Mesendoderm (in vitro differentiated cells): ENCODE measurements around the gene THRAP3.

Experiments used
- DNase-seq: peaks from one replicate; pipeline ENCODE4 v3.0.0; 2013
- H2AK5ac ChIP-seq: 2 replicates; pipeline ENCODE4 v1.6.1; 2013; ENCODE audit warnings: low read length, inconsistent platforms
- H2BK120ac ChIP-seq: 2 replicates; pipeline ENCODE4 v1.6.1; 2013; ENCODE audit warnings: low read depth, mild to moderate bottlenecking, low read length, moderate library complexity, mixed read lengths
- H2BK15ac ChIP-seq: replicated peaks from 2 replicates; pipeline ENCODE4 v1.6.1; 2013; ENCODE audit warnings: low read depth, mild to moderate bottlenecking, moderate library complexity
- H2BK5ac ChIP-seq: 2 replicates; pipeline ENCODE4 v1.6.1; 2013; ENCODE audit warnings: low read length, inconsistent platforms
- H3K18ac ChIP-seq: 2 replicates; pipeline ENCODE4 v1.6.1; 2013; ENCODE audit warnings: mild to moderate bottlenecking, low read length, mixed read lengths
- H3K23ac ChIP-seq: one replicate; pipeline ENCODE4 v1.6.1; 2013; ENCODE audit warnings: low read length
- H3K27ac ChIP-seq: 2 replicates; pipeline ENCODE4 v1.5.1; 2013; ENCODE audit warnings: low read depth, mild to moderate bottlenecking, inconsistent platforms, low read length, moderate library complexity
- H3K27me3 ChIP-seq: 2 replicates; pipeline ENCODE4 v1.6.1; 2013; ENCODE audit warnings: low read length, control low read depth, mild to moderate bottlenecking, inconsistent platforms; ENCODE audit not compliant: insufficient read depth, poor library complexity
- H3K36me3 ChIP-seq: 2 replicates; pipeline ENCODE4 v1.6.1; 2013; ENCODE audit warnings: low read length, inconsistent platforms; ENCODE audit not compliant: control insufficient read depth, insufficient read depth
- H3K4ac ChIP-seq: one replicate; pipeline ENCODE4 v1.6.1; 2013; ENCODE audit warnings: low read depth, mild to moderate bottlenecking, low read length, moderate library complexity
- H3K4me1 ChIP-seq: 2 replicates; pipeline ENCODE4 v1.6.1; 2013; ENCODE audit warnings: low read depth, low read length, inconsistent platforms; ENCODE audit not compliant: control insufficient read depth
- H3K4me2 ChIP-seq: 2 replicates; pipeline ENCODE4 v1.6.1; 2013; ENCODE audit warnings: low read length
- H3K4me3 ChIP-seq: 2 replicates; pipeline ENCODE4 v1.5.1; 2013; ENCODE audit warnings: mild to moderate bottlenecking, low read length
- H3K56ac ChIP-seq: one replicate; pipeline ENCODE4 v1.6.1; 2013; ENCODE audit warnings: low read length
- H3K79me1 ChIP-seq: 2 replicates; pipeline ENCODE4 v1.6.1; 2013; ENCODE audit warnings: low read length, inconsistent platforms
- H3K79me2 ChIP-seq: 2 replicates; pipeline ENCODE4 v1.6.1; 2013; ENCODE audit warnings: mild to moderate bottlenecking, low read length; ENCODE audit not compliant: control insufficient read depth, insufficient read depth
- H3K9ac ChIP-seq: 2 replicates; pipeline ENCODE4 v1.6.1; 2013; ENCODE audit warnings: low read length, inconsistent platforms
- H4K5ac ChIP-seq: one replicate; pipeline ENCODE4 v1.6.1; 2013; ENCODE audit warnings: low read length
- H4K8ac ChIP-seq: one replicate; pipeline ENCODE4 v1.6.1; 2013; ENCODE audit warnings: low read depth, mild to moderate bottlenecking, control low read depth, low read length, moderate library complexity
- WGBS: extraction: QIAGEN DNeasy Blood & Tissue Kit; methylation state at CpG from one replicate; pipeline ENCODE4 v1.1.7; 2013; ENCODE audit warnings: low lambda C conversion rate, missing lambda C conversion rate; ENCODE audit not compliant: insufficient coverage; ENCODE audit errors: extremely low coverage; 5-methylcytosine and 5-hydroxymethylcytosine counted together

The THRAP3 gene

GRCh38 chr1:36232212-36233095 lies 8.2 kb downstream of the THRAP3 start:
- Histone ChIP-seq H3K4me1 (no peaks in the 10 kb centered on the region), H4K5ac (no peak overlapping the region), H3K4me2 (no peak overlapping the region), H2AK5ac (no peak overlapping the region), H2BK120ac (no peak overlapping the region), H3K56ac (no peak overlapping the region), H3K23ac (no peak overlapping the region), H3K36me3 (peaks cover 2% of the 10 kb centered on the region), H2BK15ac (no peak overlapping the region), H2BK5ac (no peak overlapping the region), H3K79me2 (peaks cover 81% of the 10 kb centered on the region), H3K27me3 (no peaks in the 10 kb centered on the region), H3K79me1 (peaks cover 3% of the 10 kb centered on the region), H4K8ac (no peak overlapping the region), H3K4ac (no peak overlapping the region), H3K18ac (no peak overlapping the region), H3K4me3 (no peak overlapping the region), H3K9ac (no peak overlapping the region), H3K27ac (no peak overlapping the region)
- whole genome bisulfite sequencing: no CpG with 5 or more reads among the region's 11 CpGs
- DNase-seq: no peak

GRCh38 chr1:36236302-36236701 lies 12.1 kb downstream of the THRAP3 start:
- Histone ChIP-seq H2AK5ac (no peak overlapping the region), H3K9ac (no peak overlapping the region), H2BK15ac (no peak overlapping the region), H3K4me1 (no peaks in the 10 kb centered on the region), H3K79me2 (peaks cover 75% of the 10 kb centered on the region), H4K5ac (no peak overlapping the region), H2BK120ac (no peak overlapping the region), H3K4ac (no peak overlapping the region), H3K27ac (no peak overlapping the region), H4K8ac (no peak overlapping the region), H3K36me3 (peaks cover 4% of the 10 kb centered on the region), H3K79me1 (peaks cover 4% of the 10 kb centered on the region), H3K18ac (no peak overlapping the region), H3K56ac (no peak overlapping the region), H3K4me3 (no peak overlapping the region), H2BK5ac (no peak overlapping the region), H3K23ac (no peak overlapping the region), H3K27me3 (no peaks in the 10 kb centered on the region), H3K4me2 (no peak overlapping the region)
- 100% methylated on average over 1 of the region's 3 CpGs for WGBS
- DNase-seq: no peak

- no peak overlapping the region for H3K18ac ChIP-seq
- H3K27me3 ChIP-seq: no peaks in the 10 kb centered on the region
- no peak overlapping the region for H3K9ac ChIP-seq
- no peak overlapping the region for H3K4me3 ChIP-seq
- WGBS: no CpG with 5 or more reads among the region's 2 CpGs
- peaks cover 68% of the 10 kb centered on the region for H3K79me2 ChIP-seq
- H2BK15ac ChIP-seq: no peak overlapping the region
- H4K5ac ChIP-seq: no peak overlapping the region
- H3K27ac ChIP-seq: no peak overlapping the region
- H3K23ac ChIP-seq: no peak overlapping the region
- no peak overlapping the region for H2BK5ac ChIP-seq
- peaks cover 4% of the 10 kb centered on the region for H3K36me3 ChIP-seq
- H3K56ac ChIP-seq: no peak overlapping the region
- no peak overlapping the region for H3K4me2 ChIP-seq
- no peak overlapping the region for H2BK120ac ChIP-seq
- H3K4me1 ChIP-seq: no peaks in the 10 kb centered on the region
- H3K79me1 ChIP-seq: peaks cover 5% of the 10 kb centered on the region
- H3K4ac ChIP-seq: no peak overlapping the region
- no peak for DNase-seq
- H4K8ac ChIP-seq: no peak overlapping the region
- no peak overlapping the region for H2AK5ac ChIP-seq
Observed at GRCh38 chr1:36238433-36238832, 14.2 kb downstream of the THRAP3 start.

- no peak overlapping the region for H4K5ac ChIP-seq
- no peak overlapping the region for H3K4me2 ChIP-seq
- peaks cover 64% of the 10 kb centered on the region for H3K79me2 ChIP-seq
- no peak overlapping the region for H2BK15ac ChIP-seq
- no CpG with 5 or more reads among the region's 4 CpGs for WGBS
- no peak overlapping the region for H2BK5ac ChIP-seq
- H3K18ac ChIP-seq: no peak overlapping the region
- no peak overlapping the region for H3K27ac ChIP-seq
- no peaks in the 10 kb centered on the region for H3K4me1 ChIP-seq
- no peak overlapping the region for H2BK120ac ChIP-seq
- no peak overlapping the region for H3K4ac ChIP-seq
- DNase-seq: no peak
- H3K23ac ChIP-seq: no peak overlapping the region
- no peak overlapping the region for H2AK5ac ChIP-seq
- H3K56ac ChIP-seq: no peak overlapping the region
- H3K4me3 ChIP-seq: no peak overlapping the region
- peaks cover 4% of the 10 kb centered on the region for H3K36me3 ChIP-seq
- H3K9ac ChIP-seq: no peak overlapping the region
- H3K79me1 ChIP-seq: peaks cover 5% of the 10 kb centered on the region
- H4K8ac ChIP-seq: no peak overlapping the region
- no peaks in the 10 kb centered on the region for H3K27me3 ChIP-seq
Observed at GRCh38 chr1:36239941-36240637, 15.8 kb downstream of the THRAP3 start.

GRCh38 chr1:36247538-36247937 lies 23.3 kb downstream of the THRAP3 start:
- no CpG with 5 or more reads among the region's 3 CpGs for WGBS
- Histone ChIP-seq H4K5ac (no peak overlapping the region), H3K56ac (no peak overlapping the region), H2BK120ac (no peak overlapping the region), H3K4ac (no peak overlapping the region), H3K4me1 (no peaks in the 10 kb centered on the region), H3K4me3 (no peak overlapping the region), H2AK5ac (no peak overlapping the region), H2BK5ac (no peak overlapping the region), H3K4me2 (no peak overlapping the region), H3K27ac (no peak overlapping the region), H3K79me1 (peaks cover 10% of the 10 kb centered on the region), H3K36me3 (no peaks in the 10 kb centered on the region), H3K79me2 (peaks cover 71% of the 10 kb centered on the region), H3K18ac (no peak overlapping the region), H4K8ac (no peak overlapping the region), H2BK15ac (no peak overlapping the region), H3K23ac (no peak overlapping the region), H3K27me3 (no peaks in the 10 kb centered on the region), H3K9ac (no peak overlapping the region)
- DNase-seq: no peak
